Activated effector memory CD4-positive, alpha-beta T cell treated with Interleukin-2 at 50 U/mL for 16 hours (primary cell): ENCODE results near the gene TAOK3.
"Not testable (repeated sequence)": the region's sequence is repeated elsewhere in the genome, so short reads cannot be mapped to it uniquely, and the experiment has no call there.

Experiments used
- DNase-seq: peaks from one replicate; pipeline ENCODE4 v3.0.0-alpha.2; 2020

Gene TAOK3

GRCh38 chr12:118371321-118372282 is 1.1 kb downstream of the TAOK3 start:
- DNase-seq: no peak

GRCh38 chr12:118370601-118371000 is 2.1 kb downstream of the TAOK3 start:
- DNase-seq: no peak

GRCh38 chr12:118368821-118369220 is 3.9 kb downstream of the TAOK3 start:
- no peak for DNase-seq

GRCh38 chr12:118361889-118362288 is 10.8 kb downstream of the TAOK3 start:
- no peak for DNase-seq

- no peak for DNase-seq
These were observed 11.7 kb downstream of the TAOK3 start for GRCh38 chr12:118361092-118361404.

GRCh38 chr12:118359541-118359915 is 13.2 kb downstream of the TAOK3 start:
- no peak for DNase-seq

GRCh38 chr12:118358612-118359540 is 13.8 kb downstream of the TAOK3 start:
- no peak for DNase-seq

GRCh38 chr12:118358008-118358359 is 14.7 kb downstream of the TAOK3 start:
- DNase-seq: no peak

- no peak for DNase-seq
These were observed 15.3 kb downstream of the TAOK3 start for GRCh38 chr12:118357257-118358007.

GRCh38 chr12:118356809-118357256 is 15.9 kb downstream of the TAOK3 start:
- no peak for DNase-seq

GRCh38 chr12:118355843-118356242 is 16.9 kb downstream of the TAOK3 start:
- DNase-seq: no peak

- no peak for DNase-seq
These were observed 17.8 kb downstream of the TAOK3 start for GRCh38 chr12:118354903-118355302.

- DNase-seq: not testable (repeated sequence)
These were observed 18.2 kb downstream of the TAOK3 start for GRCh38 chr12:118354503-118354902.

GRCh38 chr12:118353721-118354120 is 19.0 kb downstream of the TAOK3 start:
- no peak for DNase-seq

GRCh38 chr12:118350908-118351559 is 21.7 kb downstream of the TAOK3 start:
- no peak for DNase-seq

- DNase-seq: no peak
These were observed 24.8 kb downstream of the TAOK3 start for GRCh38 chr12:118347916-118348315.

GRCh38 chr12:118346895-118347294 is 25.8 kb downstream of the TAOK3 start:
- no peak for DNase-seq

GRCh38 chr12:118345355-118345754 is 27.4 kb downstream of the TAOK3 start:
- no peak for DNase-seq

- no peak for DNase-seq
These were observed 27.9 kb downstream of the TAOK3 start for GRCh38 chr12:118344829-118345228.

- no peak for DNase-seq
These were observed 30.6 kb downstream of the TAOK3 start for GRCh38 chr12:118342090-118342489.

- no peak for DNase-seq
These were observed 35.4 kb downstream of the TAOK3 start for GRCh38 chr12:118337194-118337838.

- no peak for DNase-seq
These were observed 36.6 kb downstream of the TAOK3 start for GRCh38 chr12:118336123-118336522.
